H54 (cell line): ENCODE data around the gene PAQR5.
"Not testable (repeated sequence)": the region's sequence is repeated elsewhere in the genome, so short reads cannot be mapped to it uniquely, and the experiment has no call there.

Experiments used
- DNase-seq: peaks from one replicate; pipeline ENCODE4 v3.0.0; 2011; ENCODE audit warnings: low spot score, mixed read lengths; ENCODE audit not compliant: insufficient read length
- FAIRE-seq: peaks from 3 replicates; lab custom pipeline; 2011; peaks lifted over from hg19 to GRCh38; lab: Jason Lieb, UNC
- POLR2A ChIP-seq: IDR thresholded peaks from 2 replicates; pipeline ENCODE4 v1.6.1; 2011; ENCODE audit warnings: low read depth, mild to moderate bottlenecking, low read length

PAQR5 gene

DNA sequence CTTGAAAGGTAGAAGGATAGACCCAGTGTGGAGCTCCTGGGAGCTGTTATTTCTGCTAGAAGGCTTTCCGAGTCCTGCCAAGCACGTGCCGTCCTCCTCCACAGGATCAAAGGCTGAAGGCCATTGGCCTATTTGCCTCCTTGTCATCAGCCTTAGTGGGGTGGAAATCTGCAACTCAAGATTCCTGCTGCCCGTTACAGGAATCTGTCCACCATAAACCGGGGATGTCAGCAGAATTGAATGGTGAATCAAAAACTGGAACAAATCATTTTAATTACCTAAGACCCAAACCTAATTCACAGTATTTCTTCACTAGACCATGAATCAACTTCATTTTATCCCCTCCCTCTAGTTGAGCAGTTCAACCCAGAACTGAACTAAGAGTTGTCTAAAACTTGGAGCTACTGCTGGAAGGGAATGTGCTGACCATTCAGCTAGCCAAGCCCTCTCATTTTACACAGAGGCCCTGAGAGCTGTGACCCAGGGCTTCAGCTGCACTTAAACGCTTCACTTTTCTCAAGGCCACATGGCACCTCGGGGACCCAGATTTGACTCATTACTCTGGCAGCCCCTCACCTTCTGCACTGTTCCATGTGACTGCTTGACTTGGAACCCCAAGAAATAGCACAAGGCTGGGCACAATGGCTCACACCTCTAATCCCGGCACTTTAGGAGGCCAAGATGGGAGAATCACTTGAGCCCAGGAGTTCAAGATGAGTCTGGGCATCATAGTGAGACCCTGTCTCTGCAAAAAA is 78.7 kb downstream of the PAQR5 start:
- no peak for TF ChIP-seq POLR2A
- FAIRE-seq: no peak
- DNase-seq: no peak

DNA sequence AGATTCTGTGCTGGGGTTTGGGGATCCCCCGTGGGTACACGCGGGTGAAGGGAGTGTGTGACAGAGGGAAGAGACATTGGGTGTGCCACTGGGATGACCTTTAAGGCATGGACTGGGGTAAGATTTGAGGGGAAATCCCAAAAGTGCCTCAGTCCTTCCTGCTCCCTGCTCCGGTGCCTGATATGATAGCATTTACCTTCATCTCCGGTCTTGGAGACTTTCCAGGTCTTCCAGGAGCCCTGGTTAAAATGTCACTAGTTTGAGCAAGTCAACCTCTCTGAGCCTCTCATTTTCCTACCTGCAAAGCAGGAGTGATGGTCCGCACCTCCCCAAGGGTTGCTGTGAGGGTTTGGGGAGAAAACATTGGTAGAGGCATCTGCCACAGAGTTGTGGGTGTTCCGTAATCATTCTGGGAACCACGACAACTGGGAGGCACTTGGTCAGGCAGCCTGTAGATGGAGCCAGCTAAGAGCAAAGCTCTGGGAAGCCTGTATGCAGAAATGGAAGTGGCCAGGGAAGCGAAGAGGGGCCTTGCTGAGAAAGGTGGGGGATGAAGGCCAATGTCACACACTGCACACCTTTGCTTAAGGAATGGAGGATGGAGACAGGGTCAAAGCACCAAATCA is 81.5 kb downstream of the PAQR5 start:
- DNase-seq (no peak), FAIRE-seq (no peak)
- TF ChIP-seq POLR2A: no peak

DNA sequence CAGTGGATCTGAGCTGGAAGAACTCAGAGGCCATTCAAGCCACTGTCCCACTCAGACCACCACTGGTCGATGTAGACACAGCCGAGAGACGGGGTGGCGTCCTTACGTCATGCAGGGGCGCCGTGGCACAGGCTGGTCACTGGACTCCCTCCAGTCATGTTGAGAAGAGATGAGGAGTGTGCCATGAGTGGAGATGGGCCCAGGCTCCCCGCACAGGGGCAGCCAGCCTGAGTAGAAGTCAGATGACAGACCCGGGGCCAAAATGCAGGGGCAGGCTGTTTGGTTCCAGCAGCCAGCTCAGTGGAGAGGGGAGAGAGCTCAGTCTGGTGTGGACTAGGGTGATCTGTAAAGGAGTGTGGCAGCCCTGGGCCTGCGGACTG is 82.0 kb downstream of the PAQR5 start:
- FAIRE-seq (no peak), DNase-seq (no peak)
- no peak for TF ChIP-seq POLR2A

GRCh38 chr15:69382176-69382575 is 83.5 kb downstream of the PAQR5 start:
- FAIRE-seq, DNase-seq: not testable (repeated sequence)

DNA sequence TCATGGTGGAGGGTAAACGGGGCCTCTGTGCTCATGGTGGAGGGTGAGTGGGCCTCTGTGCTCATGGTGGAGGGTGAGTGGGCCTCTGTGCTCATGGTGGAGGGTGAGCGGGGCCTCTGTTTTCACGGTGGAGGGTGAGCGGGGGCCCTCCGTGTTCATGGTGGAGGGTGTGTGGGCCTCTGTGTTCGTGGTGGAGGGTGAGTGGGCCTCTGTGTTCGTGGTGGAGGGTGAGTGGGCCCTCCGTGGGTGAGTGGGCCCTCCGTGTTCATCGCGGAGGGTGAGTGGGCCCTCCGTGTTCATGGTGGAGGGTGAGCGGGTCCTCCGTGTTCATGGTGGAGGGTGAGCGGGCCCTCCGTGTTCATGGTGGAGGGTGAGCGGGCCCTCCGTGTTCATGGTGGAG is 85.4 kb downstream of the PAQR5 start:
- not testable (repeated sequence) for FAIRE-seq, DNase-seq

- no peak for FAIRE-seq
These were observed 86.2 kb downstream of the PAQR5 start for GRCh38 chr15:69384626-69385598.

DNA sequence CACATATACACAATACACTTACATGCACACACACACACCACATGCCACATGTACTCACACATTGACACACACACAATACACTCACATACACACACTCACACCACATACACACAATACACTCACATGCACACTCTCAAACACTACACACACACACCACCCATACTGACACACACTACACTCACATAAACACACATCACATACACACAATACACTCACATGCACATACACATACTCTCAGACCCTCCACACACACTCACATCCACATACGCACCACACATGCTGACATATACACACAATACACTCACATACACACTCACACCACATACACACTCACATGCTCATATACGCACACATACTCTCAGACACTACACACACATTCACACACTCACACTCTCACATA is 87.1 kb downstream of the PAQR5 start:
- FAIRE-seq: no peak
- TF ChIP-seq POLR2A: no peak
- DNase-seq: no peak

More at GRCh38 chr15:69384626-69385598, 86.2 kb downstream of the PAQR5 start:
- no peak for TF ChIP-seq POLR2A
- no peak for DNase-seq

DNA sequence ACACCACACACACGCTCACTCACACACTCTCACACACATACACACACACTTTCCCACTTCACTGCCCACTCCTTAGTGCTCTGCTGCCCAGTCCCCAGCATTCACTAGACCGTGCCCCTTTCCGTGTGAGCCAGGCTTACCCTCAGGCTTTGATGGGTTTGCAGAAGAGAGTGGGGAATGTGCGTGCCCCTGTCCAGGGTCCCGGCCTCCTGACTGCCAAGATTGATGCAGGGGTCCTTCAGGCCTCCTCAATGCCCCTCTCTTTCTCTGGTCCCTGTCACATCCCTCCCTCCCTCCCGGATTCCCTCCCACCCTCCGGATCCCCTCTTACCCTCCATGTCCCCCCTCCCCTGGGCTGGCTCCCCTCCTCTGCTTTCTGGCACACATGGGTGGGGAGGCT is 87.6 kb downstream of the PAQR5 start:
- no peak for TF ChIP-seq POLR2A
- FAIRE-seq: no peak

GRCh38 chr15:69388260-69388705 is 89.6 kb downstream of the PAQR5 start:
- DNase-seq (peak; percentile 48), FAIRE-seq (no peak)
- no peak for TF ChIP-seq POLR2A

More for the DNA sequence above, 87.6 kb downstream of the PAQR5 start:
- no peak for DNase-seq

DNA sequence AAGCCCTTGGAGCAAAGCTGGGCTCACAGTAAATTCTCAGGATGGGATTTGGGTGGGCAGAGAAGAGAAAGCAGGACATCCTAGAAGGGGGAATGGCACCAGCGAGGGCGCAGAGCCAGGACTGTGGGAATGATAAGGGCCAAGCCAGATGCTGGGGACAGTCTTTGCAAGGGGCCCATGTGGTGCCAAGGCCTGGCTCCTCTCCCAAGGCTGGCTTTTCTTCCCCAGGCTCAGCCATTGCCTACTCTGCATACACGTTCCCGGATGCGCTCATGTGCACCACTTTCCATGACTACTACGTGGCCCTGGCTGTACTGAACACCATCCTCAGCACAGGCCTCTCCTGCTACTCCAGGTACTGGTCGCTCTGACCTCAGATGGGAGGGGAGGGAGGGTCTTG is 90.7 kb downstream of the PAQR5 start:
- FAIRE-seq (no peak), DNase-seq (no peak)
- TF ChIP-seq POLR2A: no peak

GRCh38 chr15:69390575-69390974 is 91.9 kb downstream of the PAQR5 start:
- peak; percentile 38 for DNase-seq
- no peak for FAIRE-seq
- no peak for TF ChIP-seq POLR2A

DNA sequence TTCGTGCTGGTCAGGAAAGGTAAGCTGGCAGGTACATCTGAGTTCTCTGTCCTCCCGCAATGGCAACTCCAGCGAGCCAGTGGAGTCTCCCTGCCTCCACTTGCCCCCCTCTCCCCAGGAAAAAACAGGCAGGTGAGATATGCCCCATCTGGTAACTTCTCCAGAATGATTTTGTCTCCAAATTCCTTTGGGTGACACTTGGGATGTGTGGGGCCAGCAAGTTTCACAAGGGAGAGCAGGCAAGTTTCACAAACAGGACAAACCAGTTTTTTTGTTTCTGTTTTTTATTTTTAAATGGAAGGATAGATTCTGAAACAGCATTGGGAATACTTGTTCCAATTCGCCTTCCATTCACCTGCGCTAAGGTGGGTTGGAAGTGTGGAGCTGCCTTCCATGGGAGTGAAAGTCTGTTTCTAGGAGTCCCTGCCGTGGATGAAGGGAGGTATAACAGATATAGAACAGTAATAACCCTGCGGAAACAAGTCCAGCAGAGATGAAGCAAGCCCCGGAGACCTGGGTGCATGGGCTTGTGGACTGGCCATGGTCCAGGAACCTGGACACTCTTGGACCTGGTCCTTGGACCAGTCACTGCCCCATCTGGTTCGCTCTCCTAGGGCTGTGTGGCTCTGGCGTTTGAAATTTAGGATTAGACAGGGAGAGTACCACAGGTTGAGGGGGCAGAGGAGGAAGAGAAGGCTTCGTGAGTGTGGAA is 92.5 kb downstream of the PAQR5 start:
- FAIRE-seq (no peak), DNase-seq (no peak)
- TF ChIP-seq POLR2A: no peak

DNA sequence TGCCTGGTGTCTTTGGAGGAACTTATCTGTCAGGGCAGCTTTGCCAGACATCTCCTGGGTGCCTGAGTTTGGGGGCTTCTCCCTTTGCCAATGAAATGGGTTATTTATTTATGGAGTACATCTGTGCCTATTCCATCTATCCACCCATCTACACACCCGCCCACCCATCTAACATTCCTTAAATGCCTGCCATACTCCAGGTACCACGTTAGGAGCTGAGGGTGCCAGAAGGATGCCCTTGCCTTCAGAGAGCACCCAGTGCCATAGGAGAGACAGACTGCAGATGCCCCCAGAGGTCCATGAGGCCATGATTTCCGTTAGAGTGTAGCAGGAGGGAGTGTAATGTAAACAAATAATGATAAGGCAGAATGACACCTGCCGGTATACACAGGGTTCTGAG is 93.6 kb downstream of the PAQR5 start:
- DNase-seq: no peak
- no peak for TF ChIP-seq POLR2A
- FAIRE-seq: no peak
